GM23248 (cell line): Measurements from ENCODE around the gene IRAK1BP1.
"Not testable (repeated sequence)": the region's sequence is repeated elsewhere in the genome, so short reads cannot be mapped to it uniquely, and the experiment has no call there.

Source experiments
- EZH2 ChIP-seq: fragments of 200-600 bp; sonication (generic); IDR thresholded peaks from 2 replicates; pipeline ENCODE4 v1.6.1; 2018; ENCODE audit warnings: antibody characterized with exemption, mild to moderate bottlenecking; ENCODE audit not compliant: insufficient read depth, poor library complexity, severe bottlenecking
- EZH2phosphoT487 ChIP-seq: fragments of 200-600 bp; sonication (generic); IDR thresholded peaks from 2 replicates; pipeline ENCODE4 v1.6.1; 2018; ENCODE audit warnings: antibody characterized with exemption, moderate library complexity, mild to moderate bottlenecking, low read depth; ENCODE audit not compliant: insufficient read depth

- not testable (repeated sequence) for TF ChIP-seq EZH2, EZH2phosphoT487
Observed at GRCh38 chr6:78858339-78858938, 8.9 kb upstream of the IRAK1BP1 start.
